HG03460 (cell line): Measurements from ENCODE around the gene ZNF684.
"Not testable (repeated sequence)": the region's sequence is repeated elsewhere in the genome, so short reads cannot be mapped to it uniquely, and the experiment has no call there.

Experiments used
- ATAC-seq: cut with Tn5 transposase; IDR thresholded peaks from one replicate; pipeline ENCODE4 v1.9.1; 2021; ENCODE audit not compliant: unreplicated experiment

ZNF684 gene

GRCh38 chr1:40567825-40568224 is 36.4 kb downstream of the ZNF684 start:
- no peak for ATAC-seq

- ATAC-seq, result not testable (repeated sequence)
Measured at GRCh38 chr1:40574805-40575204, 43.4 kb downstream of the ZNF684 start.

- no peak for ATAC-seq
Measured at GRCh38 chr1:40575336-40575735, 43.9 kb downstream of the ZNF684 start.

GRCh38 chr1:40582116-40582515 is 50.7 kb downstream of the ZNF684 start:
- ATAC-seq, result no peak

- no peak for ATAC-seq
Measured at GRCh38 chr1:40583980-40584379, 52.5 kb downstream of the ZNF684 start.

GRCh38 chr1:40588586-40588985 is 57.1 kb downstream of the ZNF684 start:
- no peak for ATAC-seq

- ATAC-seq, result no peak
Measured at GRCh38 chr1:40592107-40592803, 60.8 kb downstream of the ZNF684 start.

- no peak for ATAC-seq
Measured at GRCh38 chr1:40593449-40594186, 62.2 kb downstream of the ZNF684 start.

GRCh38 chr1:40594187-40594531 is 62.7 kb downstream of the ZNF684 start:
- no peak for ATAC-seq

GRCh38 chr1:40595623-40596022 is 64.2 kb downstream of the ZNF684 start:
- no peak for ATAC-seq
